Coronary artery (tissue), 2 donors: ENCODE measurements around the gene KCTD5.

ENCODE experiments used
- DNase-seq: peaks from one replicate; pipeline ENCODE4 v3.0.0-alpha.2; 2017; ENCODE audit warnings: low spot score
- H3K27ac ChIP-seq, 2 donors: fragments of 200-600 bp; sonication (generic); one replicate each; pipeline ENCODE4 v1.5.1; 2016 to 2019
- H3K4me3 ChIP-seq: fragments of 200-600 bp; sonication (generic); 2 replicates; pipeline ENCODE4 v1.5.1; 2016; ENCODE audit warnings: mild to moderate bottlenecking, moderate library complexity
- CTCF ChIP-seq: fragments of 200-600 bp; sonication (generic); IDR thresholded peaks from one replicate; pipeline ENCODE4 v1.5.1; 2019; ENCODE audit warnings: antibody characterized with exemption

Gene KCTD5

DNA sequence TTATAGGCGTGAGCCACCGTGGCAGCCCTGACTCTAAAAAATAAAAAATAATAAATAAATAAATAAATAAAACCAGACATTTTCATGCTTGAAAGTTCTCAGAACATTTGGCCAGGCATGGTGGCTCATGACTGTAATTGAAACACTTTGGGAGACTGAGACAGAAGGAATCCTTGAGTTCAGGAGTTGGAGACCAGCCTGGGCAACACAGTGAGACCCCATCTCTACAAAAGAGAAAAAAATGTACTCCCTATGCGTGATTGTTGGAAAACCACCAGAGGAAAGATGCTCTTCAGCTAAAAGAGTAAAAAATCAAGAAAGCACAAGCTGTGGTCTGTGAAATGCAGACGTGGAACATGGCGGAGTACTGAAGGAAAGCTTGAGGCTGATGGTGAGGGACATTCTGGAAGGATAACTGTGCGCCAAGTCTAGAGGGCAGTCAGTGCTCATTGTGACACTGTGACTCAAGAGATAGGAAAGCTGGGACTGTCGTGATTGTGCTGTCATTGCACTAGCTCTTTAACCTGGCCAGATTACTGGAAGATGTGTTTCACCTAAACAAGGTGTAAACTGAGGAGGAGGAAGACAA lies 41.9 kb downstream of the KCTD5 start:
- no peak for TF ChIP-seq CTCF
- no peak for DNase-seq

DNA sequence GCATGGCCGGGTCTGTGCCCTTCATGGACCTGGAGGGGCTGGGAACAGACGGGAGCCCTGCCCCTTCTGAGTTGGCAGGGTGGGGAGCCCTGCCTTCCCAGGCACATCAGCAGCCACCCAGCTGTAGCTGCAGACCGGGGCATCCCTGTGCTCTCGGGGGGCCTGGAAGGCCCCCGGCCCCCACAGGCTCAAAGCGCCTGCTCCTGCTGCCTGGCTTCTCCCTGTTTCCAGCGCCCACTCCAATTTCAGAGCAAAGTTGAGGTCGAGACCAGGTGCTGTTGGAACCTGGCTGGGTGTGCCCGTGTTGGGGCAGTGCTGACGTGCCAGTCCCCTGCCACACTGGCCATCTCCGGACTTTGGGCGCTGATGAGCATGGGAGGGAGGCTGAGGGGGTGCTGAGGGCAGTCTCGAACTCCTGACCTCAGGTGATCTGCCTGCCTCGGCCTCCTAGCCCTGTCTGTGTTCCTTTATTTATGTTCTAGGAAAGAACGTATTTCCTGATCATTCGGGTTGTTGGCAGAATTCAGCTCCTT lies 42.6 kb downstream of the KCTD5 start:
- H3K4me3 ChIP-seq = no peak overlapping the region
- DNase-seq = no peak
- H3K27ac ChIP-seq = no peak overlapping the region
- no peak for TF ChIP-seq CTCF

More for the DNA sequence above, 41.9 kb downstream of the KCTD5 start:
- no peak overlapping the region for H3K27ac ChIP-seq
- H3K4me3 ChIP-seq = no peak overlapping the region

DNA sequence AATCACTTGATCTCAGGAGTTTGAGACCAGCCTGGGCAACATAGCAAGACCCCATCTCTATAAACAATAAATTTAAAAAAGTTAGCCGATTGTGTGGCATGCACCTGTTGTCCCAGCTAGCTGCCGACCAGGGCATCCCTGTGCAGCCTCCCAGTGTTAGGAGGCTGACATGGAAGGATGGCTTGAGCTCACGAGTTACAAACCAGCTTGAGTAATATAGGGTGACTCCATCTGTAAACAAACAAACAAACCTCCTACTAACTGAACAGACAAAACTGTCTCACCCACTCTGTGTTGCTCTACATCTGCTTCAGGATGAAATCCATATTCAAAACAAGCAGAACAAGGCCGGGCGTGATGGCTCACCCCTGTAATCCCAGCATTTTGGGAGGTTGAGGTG lies 44.6 kb downstream of the KCTD5 start:
- DNase-seq = no peak
- H3K27ac ChIP-seq = no peak overlapping the region
- no peak overlapping the region for H3K4me3 ChIP-seq
- no peak for TF ChIP-seq CTCF

DNA sequence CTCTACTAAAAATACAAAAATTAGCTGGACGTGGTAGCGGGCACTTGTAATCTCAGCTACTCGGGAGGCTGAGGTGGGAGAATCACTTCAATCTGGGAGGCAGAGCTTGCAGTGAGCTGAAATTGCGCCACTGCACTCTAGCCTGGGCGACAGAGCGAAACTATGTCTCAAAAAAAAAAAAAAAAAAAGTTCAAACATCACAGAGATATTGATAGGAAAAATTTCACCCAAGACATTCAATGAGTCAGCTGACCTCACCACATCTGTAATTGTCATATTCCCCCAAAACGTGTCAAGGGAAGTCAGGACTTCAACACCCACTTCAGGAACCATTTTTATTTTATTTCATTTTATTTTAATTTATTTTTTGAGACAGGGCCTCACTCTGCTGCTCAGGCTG lies 45.7 kb downstream of the KCTD5 start:
- Histone ChIP-seq H3K27ac (no peak overlapping the region), H3K4me3 (no peak overlapping the region)
- no peak for TF ChIP-seq CTCF
- no peak for DNase-seq

DNA sequence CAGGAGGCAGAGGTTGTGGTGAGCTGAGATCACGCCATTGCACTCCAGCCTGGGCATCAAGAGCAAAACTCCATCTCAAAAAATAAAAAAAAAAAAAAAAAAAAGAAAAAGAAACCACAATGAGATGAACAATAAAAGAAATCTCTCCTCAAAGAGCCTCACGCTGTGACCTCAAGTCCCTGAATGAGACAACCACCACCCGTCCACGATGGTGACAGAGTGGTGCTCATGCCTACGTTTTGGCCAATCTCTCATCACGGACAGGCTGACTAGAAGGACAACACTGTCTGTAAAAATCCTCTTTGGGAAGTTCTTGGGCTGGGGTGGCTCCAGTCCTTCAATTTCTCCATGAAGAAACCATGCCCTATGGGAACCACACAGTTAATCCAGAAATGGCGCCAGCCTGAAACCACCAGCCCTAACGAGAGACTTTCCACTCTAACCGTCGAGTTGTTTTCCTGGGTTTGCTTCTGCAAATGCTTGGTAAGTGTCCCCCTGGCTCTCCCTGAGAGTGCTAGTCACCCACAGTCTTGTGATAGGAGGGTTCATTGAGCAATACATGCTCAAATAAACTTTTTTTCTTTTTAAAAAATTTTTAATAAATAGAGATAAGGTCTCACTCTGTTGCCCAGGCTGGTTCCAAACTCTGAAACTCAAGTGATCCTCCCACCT lies 52.7 kb downstream of the KCTD5 start:
- H3K4me3 ChIP-seq = no peak overlapping the region
- TF ChIP-seq CTCF = no peak

GRCh38 chr16:2736476-2737237 lies 54.3 kb downstream of the KCTD5 start:
- DNase-seq = no peak
- no peak overlapping the region for H3K27ac ChIP-seq
- no peak overlapping the region for H3K4me3 ChIP-seq
- no peak for TF ChIP-seq CTCF

More for the DNA sequence above, 52.7 kb downstream of the KCTD5 start:
- no peak overlapping the region for H3K27ac ChIP-seq
- no peak for DNase-seq
